OCI-LY3 (cell line): ENCODE results near the gene ACSS2.

Experiments
- H2AFZ ChIP-seq: fragments of 200-600, 300-600 bp; shearing (Covaris generic); 2 replicates; pipeline ENCODE4 v1.6.0; 2014; ENCODE audit warnings: antibody characterized with exemption, low read depth, low read length
- H3K27ac ChIP-seq: fragments of 200-600, 300-600 bp; sonication (generic); 2 replicates; pipeline ENCODE4 v1.5.1; 2014; ENCODE audit warnings: mild to moderate bottlenecking, low read length, moderate library complexity, mixed read lengths
- H3K27me3 ChIP-seq: fragments of 200-600, 300-600 bp; sonication (generic); 2 replicates; pipeline ENCODE4 v1.6.1; 2014; ENCODE audit warnings: low read depth, low read length, mixed read lengths
- H3K36me3 ChIP-seq: fragments of 200-600, 300-600 bp; sonication (generic); replicated peaks from 2 replicates; pipeline ENCODE3; 2014; ENCODE audit warnings: low read depth, low read length, mixed read lengths
- H3K4me1 ChIP-seq: fragments of 300-600, 200-600 bp; sonication (generic); 2 replicates; pipeline ENCODE4 v1.6.1; 2014; ENCODE audit warnings: low read length, mixed read lengths
- H3K4me2 ChIP-seq: fragments of 200-600, 300-600 bp; sonication (generic); 2 replicates; pipeline ENCODE4 v1.6.1; 2014; ENCODE audit warnings: low read length, mixed read lengths
- H3K4me3 ChIP-seq: fragments of 300-600, 200-600 bp; sonication (generic); 2 replicates; pipeline ENCODE4 v1.5.1; 2014; ENCODE audit warnings: antibody characterized with exemption, mild to moderate bottlenecking, low read length, moderate library complexity
- H3K79me2 ChIP-seq: fragments of 300-600, 200-600 bp; shearing (Covaris generic); 2 replicates; pipeline ENCODE4 v1.6.1; 2014; ENCODE audit warnings: mild to moderate bottlenecking, low read length, mixed read lengths
- H3K9ac ChIP-seq: fragments of 300-600, 200-600 bp; shearing (Covaris generic); 2 replicates; pipeline ENCODE4 v1.6.0; 2014; ENCODE audit warnings: mild to moderate bottlenecking, low read length, moderate library complexity
- H3K9me3 ChIP-seq: fragments of 200-600, 300-600 bp; shearing (Covaris generic); 2 replicates; pipeline ENCODE4 v1.6.1; 2014; ENCODE audit warnings: low read length, mixed read lengths; ENCODE audit not compliant: insufficient read depth
- H4K20me1 ChIP-seq: fragments of 200-600, 300-600 bp; sonication (generic); 2 replicates; pipeline ENCODE4 v1.6.1; 2016; ENCODE audit warnings: low read length, mixed read lengths; ENCODE audit not compliant: insufficient read depth
- EZH2phosphoT487 ChIP-seq: fragments of 200-600 bp; shearing (Covaris generic); IDR thresholded peaks from 2 replicates; pipeline ENCODE4 v1.6.1; 2018; ENCODE audit warnings: antibody characterized with exemption, mixed run types, low read depth
- TF ChIP-seq, protein P1 (sequence below): fragments of 200-600, 300-600 bp; sonication (generic); IDR thresholded peaks from 2 replicates; pipeline ENCODE4 v1.5.1; 2014; ENCODE audit warnings: antibody characterized with exemption, low read length, low read depth

Gene ACSS2

DNA sequence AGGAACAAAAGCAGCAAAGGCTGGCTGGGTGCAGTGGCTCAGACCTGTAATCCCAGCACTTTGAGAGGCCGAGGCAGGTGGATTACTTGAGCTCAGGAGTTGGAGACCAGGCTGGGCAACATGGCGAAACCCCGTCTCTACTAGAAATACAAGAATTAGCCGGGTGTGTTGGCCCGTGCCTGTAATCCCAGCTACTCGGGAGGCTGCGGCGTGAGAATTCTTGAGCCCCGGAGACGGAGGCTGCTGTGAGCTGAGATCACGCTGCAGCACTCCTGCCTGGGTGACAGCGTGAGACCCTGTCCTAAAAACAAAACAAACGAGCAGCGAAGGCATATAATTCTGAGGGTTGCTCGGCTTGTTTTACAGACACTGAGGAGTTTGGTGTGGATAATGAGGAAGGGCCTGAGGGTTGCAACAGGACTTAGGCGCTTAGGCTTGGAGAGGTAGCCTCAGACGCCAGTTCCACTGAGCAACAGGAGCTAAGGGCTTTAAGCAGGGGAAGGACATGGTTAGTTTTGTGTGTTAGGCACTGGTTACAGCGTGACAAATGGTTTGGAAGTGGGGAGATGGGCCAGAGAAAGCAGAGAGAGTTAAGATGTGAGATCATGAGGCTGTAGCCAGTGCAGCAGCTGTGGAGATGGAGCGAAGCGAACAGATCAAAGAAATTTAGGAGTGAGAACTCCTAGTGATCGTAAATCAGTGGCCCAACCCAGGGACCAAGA lies 80.5 kb downstream of the ACSS2 start:
- Histone ChIP-seq H3K36me3 (no peaks in the 10 kb centered on the region), H3K79me2 (peaks cover 7% of the 10 kb centered on the region), H3K4me1 (peaks cover 14% of the 10 kb centered on the region), H2AFZ (no peak overlapping the region), H3K9ac (peak overlapping the region; percentile 81; the same call in 1 of the 2 replicates), H3K27ac (no peak overlapping the region), H4K20me1 (no peaks in the 10 kb centered on the region), H3K27me3 (no peaks in the 10 kb centered on the region), H3K9me3 (no peaks in the 10 kb centered on the region), H3K4me2 (no peak overlapping the region), H3K4me3 (no peak overlapping the region)
- no peak for TF ChIP-seq EZH2phosphoT487
- TF ChIP-seq, protein P1, sequence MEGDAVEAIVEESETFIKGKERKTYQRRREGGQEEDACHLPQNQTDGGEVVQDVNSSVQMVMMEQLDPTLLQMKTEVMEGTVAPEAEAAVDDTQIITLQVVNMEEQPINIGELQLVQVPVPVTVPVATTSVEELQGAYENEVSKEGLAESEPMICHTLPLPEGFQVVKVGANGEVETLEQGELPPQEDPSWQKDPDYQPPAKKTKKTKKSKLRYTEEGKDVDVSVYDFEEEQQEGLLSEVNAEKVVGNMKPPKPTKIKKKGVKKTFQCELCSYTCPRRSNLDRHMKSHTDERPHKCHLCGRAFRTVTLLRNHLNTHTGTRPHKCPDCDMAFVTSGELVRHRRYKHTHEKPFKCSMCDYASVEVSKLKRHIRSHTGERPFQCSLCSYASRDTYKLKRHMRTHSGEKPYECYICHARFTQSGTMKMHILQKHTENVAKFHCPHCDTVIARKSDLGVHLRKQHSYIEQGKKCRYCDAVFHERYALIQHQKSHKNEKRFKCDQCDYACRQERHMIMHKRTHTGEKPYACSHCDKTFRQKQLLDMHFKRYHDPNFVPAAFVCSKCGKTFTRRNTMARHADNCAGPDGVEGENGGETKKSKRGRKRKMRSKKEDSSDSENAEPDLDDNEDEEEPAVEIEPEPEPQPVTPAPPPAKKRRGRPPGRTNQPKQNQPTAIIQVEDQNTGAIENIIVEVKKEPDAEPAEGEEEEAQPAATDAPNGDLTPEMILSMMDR = no peak

DNA sequence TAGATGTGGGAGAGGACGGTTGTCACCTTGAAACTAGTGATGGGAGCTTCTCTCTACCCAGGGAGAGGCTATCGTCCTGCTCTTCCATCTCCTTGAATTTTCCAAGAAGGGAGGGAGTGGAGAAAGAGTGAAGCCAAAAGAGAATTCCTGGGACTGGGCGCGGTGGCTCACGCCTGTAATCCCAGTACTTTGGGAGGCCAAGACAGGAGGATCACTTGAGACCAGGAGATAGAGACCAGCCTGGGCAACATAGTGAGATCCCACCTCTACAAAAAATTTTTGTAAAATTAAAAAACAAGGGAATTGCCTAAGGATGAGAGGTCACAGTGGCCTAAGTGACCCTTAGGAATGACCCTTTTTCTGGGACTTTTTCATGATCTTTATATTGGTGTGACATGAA lies 88.1 kb downstream of the ACSS2 start:
- H3K27me3 ChIP-seq = no peaks in the 10 kb centered on the region
- no peaks in the 10 kb centered on the region for H3K36me3 ChIP-seq
- no peaks in the 10 kb centered on the region for H4K20me1 ChIP-seq
- H3K4me1 ChIP-seq = peaks cover 4% of the 10 kb centered on the region
- H3K4me2 ChIP-seq = no peak overlapping the region
- TF ChIP-seq, protein P1 = no peak
- no peak for TF ChIP-seq EZH2phosphoT487
- no peaks in the 10 kb centered on the region for H3K79me2 ChIP-seq
- H3K9ac ChIP-seq = no peak overlapping the region
- H3K27ac ChIP-seq = no peak overlapping the region
- no peak overlapping the region for H3K4me3 ChIP-seq
- no peaks in the 10 kb centered on the region for H3K9me3 ChIP-seq
- H2AFZ ChIP-seq = no peak overlapping the region

DNA sequence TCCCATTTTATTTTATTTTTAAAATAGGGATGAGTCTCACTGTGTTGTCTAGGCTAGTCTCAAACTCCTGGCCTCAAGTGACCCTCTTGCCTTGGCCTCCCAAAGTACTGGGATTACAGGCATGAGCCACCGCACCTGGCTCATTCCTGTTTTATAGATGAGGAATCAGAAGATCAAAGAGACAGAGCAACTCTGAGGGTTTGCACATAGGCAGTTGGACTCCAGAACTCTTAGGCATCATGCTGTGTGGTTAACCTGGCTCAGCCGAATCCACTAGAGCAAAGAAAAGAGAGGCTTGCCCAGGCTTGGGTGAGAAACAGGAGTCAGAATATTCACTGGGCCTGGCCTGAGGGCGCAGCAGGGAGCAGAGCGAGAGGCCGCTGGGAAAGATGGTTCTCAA lies 88.6 kb downstream of the ACSS2 start:
- no peak overlapping the region for H3K4me2 ChIP-seq
- H3K4me3 ChIP-seq = no peak overlapping the region
- H4K20me1 ChIP-seq = no peaks in the 10 kb centered on the region
- no peaks in the 10 kb centered on the region for H3K79me2 ChIP-seq
- TF ChIP-seq, protein P1 = no peak
- no peak for TF ChIP-seq EZH2phosphoT487
- peaks cover 4% of the 10 kb centered on the region for H3K4me1 ChIP-seq
- no peak overlapping the region for H3K27ac ChIP-seq
- no peak overlapping the region for H3K9ac ChIP-seq
- no peaks in the 10 kb centered on the region for H3K9me3 ChIP-seq
- no peaks in the 10 kb centered on the region for H3K36me3 ChIP-seq
- no peaks in the 10 kb centered on the region for H3K27me3 ChIP-seq
- no peak overlapping the region for H2AFZ ChIP-seq

DNA sequence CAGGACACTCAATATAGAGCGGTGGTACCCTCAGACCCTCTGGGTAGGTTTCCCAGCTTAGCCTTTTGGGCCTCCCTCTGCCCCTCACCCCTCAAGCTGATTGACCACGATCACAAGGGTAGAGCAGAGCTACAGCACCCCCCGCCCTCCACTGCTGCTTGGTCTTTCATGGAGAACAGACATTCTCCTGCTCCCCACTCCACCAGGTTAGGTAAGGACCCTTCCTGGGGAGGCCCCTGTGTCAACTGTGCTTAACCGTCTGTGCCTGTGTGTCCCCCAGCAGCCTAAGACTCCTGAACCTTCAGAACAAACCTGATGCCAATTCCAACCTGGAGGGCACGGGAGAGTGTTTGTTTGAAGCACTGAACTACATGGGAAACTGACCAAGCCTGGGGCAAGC lies 91.0 kb downstream of the ACSS2 start:
- Histone ChIP-seq H3K4me2 (no peak overlapping the region), H3K9me3 (no peaks in the 10 kb centered on the region), H3K9ac (no peak overlapping the region), H3K27me3 (no peaks in the 10 kb centered on the region), H2AFZ (no peak overlapping the region), H3K27ac (no peak overlapping the region), H3K4me3 (no peak overlapping the region), H4K20me1 (no peaks in the 10 kb centered on the region), H3K4me1 (no peaks in the 10 kb centered on the region), H3K36me3 (no peaks in the 10 kb centered on the region), H3K79me2 (no peaks in the 10 kb centered on the region)
- TF ChIP-seq EZH2phosphoT487 = no peak
- TF ChIP-seq, protein P1 = no peak
